K562 (cell line): ENCODE data around the gene C2. TPM values are rescaled to one million over a fixed set of nuclear protein-coding genes. Genes with fewer than 3 reads are reported as not detected.

ENCODE experiments used
- HINFP ChIP-seq: fragments of 450-650 bp; conservative IDR thresholded peaks from 2 replicates; pipeline ENCODE4 v1.6.1; 2016; ENCODE audit warnings: missing genetic modification characterization, low read depth, mild to moderate bottlenecking, control low read depth, missing compliant biosample characterization
- HMGXB4 ChIP-seq: sonication (generic); formaldehyde crosslinking; IDR thresholded peaks from 2 replicates; pipeline ENCODE4 v1.8.1; 2023; ENCODE audit warnings: mild to moderate bottlenecking, missing genetic modification reagents
- KDM1A ChIP-seq, 2 experiments: fragments of 450-650 bp; IDR thresholded peaks; 2 replicates each; pipeline ENCODE4 v1.6.1; 2016; ENCODE audit warnings: mild to moderate bottlenecking in 2 of 2
- REST ChIP-seq, 2 experiments: fragments of 450-650 bp; formaldehyde crosslinking in 1 of 2; IDR thresholded peaks; 2 replicates each; pipeline versions ENCODE4 v1.4.0 to v1.6.1; 2014 to 2020; ENCODE audit warnings: mild to moderate bottlenecking in 2 of 2, borderline replicate concordance in 1 of 2, low read depth in 1 of 2
- TEAD2 ChIP-seq: fragments of 450-650 bp; IDR thresholded peaks from 2 replicates; pipeline ENCODE4 v1.6.1; 2016; ENCODE audit warnings: missing genetic modification characterization, control low read depth, missing compliant biosample characterization
- ZBTB9 ChIP-seq: fragments of 450-650 bp; formaldehyde crosslinking; IDR thresholded peaks from 2 replicates; pipeline ENCODE4 v1.4.0; 2020; ENCODE audit warnings: mild to moderate bottlenecking, moderate library complexity
- ZKSCAN8 ChIP-seq: fragments of 200-800 bp; sonication (Bioruptor generic); IDR thresholded peaks from 2 replicates; pipeline ENCODE4 v1.6.1; 2016; ENCODE audit warnings: missing genetic modification characterization, missing compliant biosample characterization
- polyA plus RNA-seq, 8 experiments: library from polyadenylated mRNA; depleted of rRNA in 4 of 8; stranded (reverse) in 5 of 8; unstranded in 3 of 8; fragments of >200 nt; fragmentation: Nextera tagmentation in 2 of 8; fragmentation: Illumina TruSeq in 1 of 8; extraction: Ambion mirVana in 2 of 8; extraction: Trizol in 1 of 8; gene quantifications; 2 replicates each; pipeline versions ENCODE4 v1.2.1 to v1.2.3, GENCODE V29; 2011 to 2014; ENCODE audit warnings: inconsistent platforms in 1 of 8, missing spikeins in 1 of 8
- total RNA-seq, 7 experiments: library from RNA; depleted of rRNA in 6 of 7; stranded (reverse); fragments of >200 nt in 6 of 7; fragmentation: Illumina TruSeq in 2 of 7; extraction: Trizol in 2 of 7; gene quantifications; 2 replicates each; pipeline versions ENCODE4 v1.2.1 to v1.2.3, GENCODE V29; 2011 to 2021; ENCODE audit warnings: low replicate concordance in 1 of 7

C2 gene
- total and polyA plus RNA-seq, 9 of the 15 experiments (the other 6 are each of a cell fraction or from before 2014, with no cell fraction given): 0.05 to 1.1 (median 0.39) TPM; not detected in 1

- TF ChIP-seq REST (IDR thresholded peaks at IDR 0.05; ENCODE audit: borderline replicate concordance) (no peak), REST (CRISPR knock-in tag; IDR thresholded peaks at IDR 0.05; ENCODE audit: low read depth) (peak; percentile 80; the same call in 1 of the 2 replicates), HMGXB4 (CRISPR knock-in tag) (peak; percentile 77; the same call in 1 of the 2 replicates), TEAD2 (tag) (0 out of 2 replicates have a peak, but pooled peaks have one; percentile 27), KDM1A (IDR thresholded peaks at IDR 0.05) (peak in 1 of 2 experiments; percentile 44; a peak in 1 of 4 replicates), ZBTB9 (0 out of 2 replicates have a peak, but pooled peaks have one; percentile 62), ZKSCAN8 (CRISPR knock-in tag) (peak; percentile 81; the same call in 1 of the 2 replicates), HINFP (tag) (no peak)
Observed at GRCh38 chr6:31972709-31973350, 45.3 kb downstream of the C2 start (continued).
